ENCODE results near the gene GAB2.

Gene GAB2

GRCh38 chr11:78201096-78201818 is 216.4 kb downstream of the GAB2 start (continued):
- no peak for TF ChIP-seq ZNF473 (tag by site-specific recombination; IDR thresholded peaks at IDR 0.05)

DNA sequence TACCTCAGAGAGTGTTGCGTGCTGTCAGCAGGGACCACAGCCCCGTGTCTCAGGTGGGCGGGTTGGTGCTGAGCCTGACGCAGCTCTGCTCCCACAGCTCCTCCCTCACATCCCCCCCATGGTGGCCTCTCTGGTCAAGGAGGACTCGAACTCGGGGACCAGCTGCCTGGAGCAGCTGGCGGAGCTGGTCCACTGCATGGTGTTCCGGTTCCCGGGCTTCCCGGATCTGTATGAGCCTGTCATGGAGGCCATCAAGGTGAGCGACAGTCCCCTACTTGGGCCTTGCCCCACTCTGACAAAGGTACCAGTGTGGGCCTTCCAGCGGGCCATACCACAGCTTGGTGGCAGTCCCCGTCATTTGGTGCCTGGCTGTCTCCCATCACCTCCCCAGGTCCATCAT is 217.1 kb downstream of the GAB2 start:
- Histone ChIP-seq H3K27ac (ENCODE audit: extremely low read depth, low read depth, low read length) (no peak overlapping the region), H3K36me3 (ENCODE audit: control insufficient read depth in 2 of 2, insufficient read depth in 1 of 2, low read length in 2 of 2) (peaks cover 0 to 57% of the 10 kb centered on the region in 2 experiments; a peak in 1 of 3 replicates), H3K9me3 (ENCODE audit: control insufficient read depth, insufficient read depth, low read depth, low read length) (no peaks in the 10 kb centered on the region), H3K4me3 (ENCODE audit: low read depth, low read length) (no peak overlapping the region), H3K4me1 (ENCODE audit: control insufficient read depth, insufficient read depth, low read length) (no peaks in the 10 kb centered on the region)
- ChIA-PET CTCF (interaction anchor here (0.6 kb wide), 1 partner anchor 588 kb away, joined by 4 read pairs; no protein-coding TSS in a partner anchor), POLR2A (no interaction called here)
- TF ChIP-seq KLF17 (tag by site-specific recombination; IDR thresholded peaks at IDR 0.05) (no peak), ZNF366 (tag by site-specific recombination; conservative IDR thresholded peaks at IDR 0.05) (no peak), ZNF747 (tag by site-specific recombination; IDR thresholded peaks at IDR 0.05) (no peak), ZNF16 (tag by site-specific recombination; IDR thresholded peaks at IDR 0.05; ENCODE audit: low read depth) (no peak), YY1 (tag by site-specific recombination; IDR thresholded peaks at IDR 0.05) (no peak), ZNF518A (tag by site-specific recombination; conservative IDR thresholded peaks at IDR 0.05; ENCODE audit: low read depth) (no peak), ZNF645 (tag by site-specific recombination; IDR thresholded peaks at IDR 0.05) (no peak), ZNF530 (tag by site-specific recombination; IDR thresholded peaks at IDR 0.05; ENCODE audit: low read depth) (no peak), PRDM10 (tag by site-specific recombination; IDR thresholded peaks at IDR 0.05) (no peak), ZNF114 (tag by site-specific recombination; IDR thresholded peaks at IDR 0.05) (no peak), ZNF311 (tag by site-specific recombination; IDR thresholded peaks at IDR 0.05; ENCODE audit: borderline replicate concordance) (no peak)
- TF ChIP-seq, protein P1, sequence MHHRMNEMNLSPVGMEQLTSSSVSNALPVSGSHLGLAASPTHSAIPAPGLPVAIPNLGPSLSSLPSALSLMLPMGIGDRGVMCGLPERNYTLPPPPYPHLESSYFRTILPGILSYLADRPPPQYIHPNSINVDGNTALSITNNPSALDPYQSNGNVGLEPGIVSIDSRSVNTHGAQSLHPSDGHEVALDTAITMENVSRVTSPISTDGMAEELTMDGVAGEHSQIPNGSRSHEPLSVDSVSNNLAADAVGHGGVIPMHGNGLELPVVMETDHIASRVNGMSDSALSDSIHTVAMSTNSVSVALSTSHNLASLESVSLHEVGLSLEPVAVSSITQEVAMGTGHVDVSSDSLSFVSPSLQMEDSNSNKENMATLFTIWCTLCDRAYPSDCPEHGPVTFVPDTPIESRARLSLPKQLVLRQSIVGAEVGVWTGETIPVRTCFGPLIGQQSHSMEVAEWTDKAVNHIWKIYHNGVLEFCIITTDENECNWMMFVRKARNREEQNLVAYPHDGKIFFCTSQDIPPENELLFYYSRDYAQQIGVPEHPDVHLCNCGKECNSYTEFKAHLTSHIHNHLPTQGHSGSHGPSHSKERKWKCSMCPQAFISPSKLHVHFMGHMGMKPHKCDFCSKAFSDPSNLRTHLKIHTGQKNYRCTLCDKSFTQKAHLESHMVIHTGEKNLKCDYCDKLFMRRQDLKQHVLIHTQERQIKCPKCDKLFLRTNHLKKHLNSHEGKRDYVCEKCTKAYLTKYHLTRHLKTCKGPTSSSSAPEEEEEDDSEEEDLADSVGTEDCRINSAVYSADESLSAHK (tag by site-specific recombination; IDR thresholded peaks at IDR 0.05) = no peak
- TF ChIP-seq, protein P2, sequence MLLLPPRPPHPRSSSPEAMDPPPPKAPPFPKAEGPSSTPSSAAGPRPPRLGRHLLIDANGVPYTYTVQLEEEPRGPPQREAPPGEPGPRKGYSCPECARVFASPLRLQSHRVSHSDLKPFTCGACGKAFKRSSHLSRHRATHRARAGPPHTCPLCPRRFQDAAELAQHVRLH (tag by site-specific recombination; IDR thresholded peaks at IDR 0.05) = no peak
